GM21576 (cell line): ENCODE data around the gene ACTR5.
A peak's percentile ranks its signal among the peaks of the same experiment; 100 is the strongest.

Experiments
- ATAC-seq: cut with Tn5 transposase; IDR thresholded peaks from one replicate; pipeline ENCODE4 v1.9.1; 2021; ENCODE audit warnings: mild to moderate bottlenecking, moderate library complexity; ENCODE audit not compliant: unreplicated experiment

Gene ACTR5

GRCh38 chr20:38748097-38748860 is at the start of gene ACTR5:
Gene ACTR5 (plus strand): TSS chr20:38748460. CDS start chr20:38748479, 19 bp downstream.
- peak; percentile 87 for ATAC-seq

GRCh38 chr20:38698541-38698940 is 49.7 kb upstream of the ACTR5 start:
- no peak for ATAC-seq

- ATAC-seq = no peak
These were observed 48.1 kb upstream of the ACTR5 start for GRCh38 chr20:38700141-38700540.

GRCh38 chr20:38700926-38701325 is 47.3 kb upstream of the ACTR5 start:
- no peak for ATAC-seq

- no peak for ATAC-seq
These were observed 44.7 kb upstream of the ACTR5 start for GRCh38 chr20:38703526-38703925.

GRCh38 chr20:38704136-38704535 is 44.1 kb upstream of the ACTR5 start:
- ATAC-seq = no peak

- no peak for ATAC-seq
These were observed 41.8 kb upstream of the ACTR5 start for GRCh38 chr20:38706509-38706908.

GRCh38 chr20:38714308-38714707 is 34.0 kb upstream of the ACTR5 start:
- ATAC-seq = no peak

- no peak for ATAC-seq
These were observed 32.6 kb upstream of the ACTR5 start for GRCh38 chr20:38715646-38716045.

GRCh38 chr20:38722683-38723016 is 25.6 kb upstream of the ACTR5 start:
- ATAC-seq = no peak

- ATAC-seq = no peak
These were observed 25.0 kb upstream of the ACTR5 start for GRCh38 chr20:38723017-38723847.

GRCh38 chr20:38723848-38724625 is 24.2 kb upstream of the ACTR5 start, which contains the start of gene SLC32A1:
Gene SLC32A1 (plus strand): TSS chr20:38724486. CDS start chr20:38724725, 239 bp downstream.
- ATAC-seq = no peak

GRCh38 chr20:38724626-38725147 is 23.6 kb upstream of the ACTR5 start:
- ATAC-seq = no peak

- no peak for ATAC-seq
These were observed 22.9 kb upstream of the ACTR5 start for GRCh38 chr20:38725148-38725901.

- ATAC-seq = no peak
These were observed 22.1 kb upstream of the ACTR5 start for GRCh38 chr20:38725931-38726803.

- ATAC-seq = no peak
These were observed 21.3 kb upstream of the ACTR5 start for GRCh38 chr20:38726804-38727606.

GRCh38 chr20:38727607-38728190 is 20.6 kb upstream of the ACTR5 start:
- ATAC-seq = no peak

GRCh38 chr20:38728191-38728781 is 20.0 kb upstream of the ACTR5 start:
- ATAC-seq = no peak
